Loucy (cell line): ENCODE data around the gene TRPM1.

ENCODE experiments used
- H2AFZ ChIP-seq: fragments of 200-600 bp; sonication (generic); 2 replicates; pipeline ENCODE4 v1.6.0; 2016; ENCODE audit warnings: antibody characterized with exemption, mild to moderate bottlenecking, low read length, moderate library complexity
- H3F3A ChIP-seq: fragments of 200-600 bp; 2 replicates; pipeline ENCODE4 v1.6.0; 2016; ENCODE audit warnings: antibody characterized with exemption, low read depth, mild to moderate bottlenecking
- H3K27me3 ChIP-seq: fragments of 200-600 bp; sonication (generic); 2 replicates; pipeline ENCODE4 v1.6.1; 2014; ENCODE audit warnings: low read length, mild to moderate bottlenecking; ENCODE audit not compliant: insufficient read depth, poor library complexity, severe bottlenecking
- H3K36me3 ChIP-seq: fragments of 200-600 bp; sonication (generic); 2 replicates; pipeline ENCODE4 v1.6.1; 2016; ENCODE audit warnings: low read length; ENCODE audit not compliant: insufficient read depth
- H3K4me1 ChIP-seq: fragments of 200-600 bp; sonication (generic); 2 replicates; pipeline ENCODE4 v1.5.1; 2014; ENCODE audit warnings: low read length, mild to moderate bottlenecking; ENCODE audit not compliant: insufficient read depth, poor library complexity, severe bottlenecking
- H3K4me2 ChIP-seq: fragments of 200-600 bp; sonication (generic); 2 replicates; pipeline ENCODE4 v1.6.0; 2014; ENCODE audit warnings: antibody characterized with exemption, low read length, low read depth, mild to moderate bottlenecking; ENCODE audit not compliant: poor library complexity, severe bottlenecking
- H3K4me3 ChIP-seq: fragments of 200-600 bp; sonication (generic); 2 replicates; pipeline ENCODE4 v1.5.1; 2014; ENCODE audit warnings: low read length, mild to moderate bottlenecking, mixed read lengths; ENCODE audit not compliant: poor library complexity, severe bottlenecking
- H3K79me2 ChIP-seq: fragments of 200-600 bp; sonication (generic); 2 replicates; pipeline ENCODE4 v1.6.1; 2014; ENCODE audit warnings: low read length; ENCODE audit not compliant: insufficient read depth
- H3K9ac ChIP-seq: fragments of 200-600 bp; sonication (generic); 2 replicates; pipeline ENCODE4 v1.6.0; 2014; ENCODE audit warnings: mild to moderate bottlenecking, low read depth, low read length, moderate library complexity; ENCODE audit not compliant: poor library complexity, severe bottlenecking
- H3K9me2 ChIP-seq: fragments of 200-600 bp; sonication (generic); replicated peaks from 2 replicates; pipeline ENCODE4 v1.6.1; 2016; ENCODE audit warnings: low read depth, low read length, mixed read lengths
- H3K9me3 ChIP-seq: fragments of 200-600 bp; sonication (generic); 2 replicates; pipeline ENCODE4 v1.6.1; 2014; ENCODE audit warnings: mild to moderate bottlenecking, antibody characterized with exemption, low read length, low read depth; ENCODE audit not compliant: insufficient read depth
- H4K20me1 ChIP-seq: fragments of 200-600 bp; sonication (generic); 2 replicates; pipeline ENCODE4 v1.6.0; 2014; ENCODE audit warnings: antibody characterized with exemption, low read length, mild to moderate bottlenecking; ENCODE audit not compliant: insufficient read depth, poor library complexity, severe bottlenecking
- EZH2phosphoT487 ChIP-seq: fragments of 200-600 bp; IDR thresholded peaks from 2 replicates; pipeline ENCODE4 v1.6.1; 2018; ENCODE audit warnings: antibody characterized with exemption, mild to moderate bottlenecking, moderate library complexity, borderline replicate concordance
- TF ChIP-seq, protein P1 (sequence below): fragments of 200-600 bp; sonication (generic); conservative IDR thresholded peaks from 2 replicates; pipeline ENCODE4 v1.5.1; 2014; ENCODE audit warnings: mild to moderate bottlenecking, antibody characterized with exemption, low read length

TRPM1 gene

DNA sequence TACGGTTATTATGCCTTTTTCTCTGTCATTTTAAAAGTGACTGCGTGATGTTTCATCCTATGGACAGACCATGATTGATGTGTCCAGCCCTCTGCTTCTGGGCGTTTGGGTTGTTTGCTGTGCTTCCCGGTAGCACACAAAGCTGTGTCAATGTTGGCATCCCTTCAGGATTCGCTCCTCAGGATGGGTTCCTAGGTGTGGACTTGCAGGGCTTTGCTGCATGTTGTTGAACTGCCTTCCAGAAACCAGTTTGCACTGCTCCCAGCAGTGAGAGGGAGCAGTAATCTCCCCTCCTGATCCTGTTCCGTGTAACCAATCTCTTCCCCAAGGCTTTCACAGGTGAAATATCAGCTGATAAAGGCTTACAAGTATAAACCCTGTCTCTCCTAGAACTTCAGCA, 787 bp downstream of the TRPM1 start:
- Histone ChIP-seq H3K27me3 (no peaks in the 10 kb centered on the region), H3K4me1 (no peaks in the 10 kb centered on the region), H3K9ac (no peak overlapping the region), H3K9me2 (no peaks in the 10 kb centered on the region), H3F3A (no peaks in the 10 kb centered on the region), H3K4me2 (no peak overlapping the region), H2AFZ (no peak overlapping the region), H3K79me2 (no peaks in the 10 kb centered on the region), H3K36me3 (no peaks in the 10 kb centered on the region), H3K4me3 (no peak overlapping the region), H4K20me1 (no peaks in the 10 kb centered on the region), H3K9me3 (no peaks in the 10 kb centered on the region)
- TF ChIP-seq EZH2phosphoT487, result no peak
- TF ChIP-seq, protein P1, sequence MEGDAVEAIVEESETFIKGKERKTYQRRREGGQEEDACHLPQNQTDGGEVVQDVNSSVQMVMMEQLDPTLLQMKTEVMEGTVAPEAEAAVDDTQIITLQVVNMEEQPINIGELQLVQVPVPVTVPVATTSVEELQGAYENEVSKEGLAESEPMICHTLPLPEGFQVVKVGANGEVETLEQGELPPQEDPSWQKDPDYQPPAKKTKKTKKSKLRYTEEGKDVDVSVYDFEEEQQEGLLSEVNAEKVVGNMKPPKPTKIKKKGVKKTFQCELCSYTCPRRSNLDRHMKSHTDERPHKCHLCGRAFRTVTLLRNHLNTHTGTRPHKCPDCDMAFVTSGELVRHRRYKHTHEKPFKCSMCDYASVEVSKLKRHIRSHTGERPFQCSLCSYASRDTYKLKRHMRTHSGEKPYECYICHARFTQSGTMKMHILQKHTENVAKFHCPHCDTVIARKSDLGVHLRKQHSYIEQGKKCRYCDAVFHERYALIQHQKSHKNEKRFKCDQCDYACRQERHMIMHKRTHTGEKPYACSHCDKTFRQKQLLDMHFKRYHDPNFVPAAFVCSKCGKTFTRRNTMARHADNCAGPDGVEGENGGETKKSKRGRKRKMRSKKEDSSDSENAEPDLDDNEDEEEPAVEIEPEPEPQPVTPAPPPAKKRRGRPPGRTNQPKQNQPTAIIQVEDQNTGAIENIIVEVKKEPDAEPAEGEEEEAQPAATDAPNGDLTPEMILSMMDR, result no peak

DNA sequence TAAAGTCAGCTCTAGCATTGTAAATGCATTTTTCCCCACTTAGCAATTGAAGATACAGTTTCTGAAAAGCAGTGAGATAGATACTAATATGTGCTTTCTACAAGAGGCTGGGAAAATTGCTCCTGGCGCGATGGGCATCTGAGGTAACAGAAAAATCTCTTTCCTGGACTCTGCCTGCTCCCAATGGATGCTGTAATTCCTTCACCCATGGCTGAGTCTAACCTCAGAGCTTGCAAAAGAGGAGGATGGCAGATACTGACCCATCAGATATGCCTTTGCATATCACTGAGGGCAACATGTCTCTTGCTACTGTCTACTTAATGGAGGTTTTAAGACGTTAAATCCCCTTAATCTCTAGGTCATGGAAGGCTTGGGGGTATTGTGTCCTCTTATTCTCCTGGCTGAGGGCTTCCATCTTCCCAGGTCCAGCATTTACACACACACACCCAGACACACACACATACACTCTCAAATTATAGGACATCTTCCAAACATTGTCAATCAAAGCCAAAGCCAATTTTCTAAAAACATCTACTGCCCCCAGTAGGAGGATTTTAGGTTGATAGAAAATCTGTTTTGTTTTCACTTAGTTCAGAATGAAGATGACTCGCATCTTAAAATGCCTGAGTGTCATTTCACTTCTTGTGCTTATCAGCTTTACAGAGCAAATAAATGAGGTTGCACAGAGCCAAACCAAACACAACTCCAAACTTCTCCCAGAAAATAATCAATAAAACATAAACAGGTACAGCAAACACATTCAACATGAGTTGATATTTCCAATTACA, 2.4 kb downstream of the TRPM1 start:
- H2AFZ ChIP-seq, result no peak overlapping the region
- no peak overlapping the region for H3K9ac ChIP-seq
- no peaks in the 10 kb centered on the region for H3K79me2 ChIP-seq

DNA sequence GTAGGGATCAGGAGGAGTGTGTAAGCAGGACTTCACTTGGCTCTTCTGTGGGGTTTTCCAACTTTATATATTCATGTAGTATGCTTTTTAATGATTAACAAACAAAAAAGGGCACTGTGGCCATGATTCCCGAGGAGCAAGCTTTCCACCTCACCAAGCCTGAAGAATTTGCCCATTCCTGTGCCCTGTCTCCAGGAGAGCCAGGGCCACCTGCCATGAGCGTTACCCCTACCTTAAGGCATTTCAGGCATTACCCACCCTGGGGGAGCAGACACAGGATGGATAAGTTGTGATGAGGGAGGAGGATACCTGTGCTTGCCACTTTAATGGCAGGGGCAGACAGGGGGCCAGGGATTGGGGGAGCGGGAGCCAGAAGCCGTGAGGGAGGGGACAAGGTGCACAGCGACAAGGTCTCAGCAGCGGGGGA, 3.0 kb downstream of the TRPM1 start:
- Histone ChIP-seq H3K79me2 (no peaks in the 10 kb centered on the region), H3K4me2 (no peak overlapping the region), H3F3A (no peaks in the 10 kb centered on the region), H3K36me3 (no peaks in the 10 kb centered on the region), H3K4me3 (no peak overlapping the region), H3K9me2 (no peaks in the 10 kb centered on the region), H2AFZ (no peak overlapping the region), H3K4me1 (no peaks in the 10 kb centered on the region), H4K20me1 (no peaks in the 10 kb centered on the region), H3K9ac (no peak overlapping the region), H3K27me3 (no peaks in the 10 kb centered on the region), H3K9me3 (no peaks in the 10 kb centered on the region)
- TF ChIP-seq, protein P1, result no peak
- TF ChIP-seq EZH2phosphoT487, result no peak

More for the DNA sequence above, 2.4 kb downstream of the TRPM1 start:
- no peaks in the 10 kb centered on the region for H4K20me1 ChIP-seq
- H3K4me3 ChIP-seq, result no peak overlapping the region
- H3F3A ChIP-seq, result no peaks in the 10 kb centered on the region
- no peaks in the 10 kb centered on the region for H3K36me3 ChIP-seq
- H3K9me3 ChIP-seq, result no peaks in the 10 kb centered on the region
- H3K4me1 ChIP-seq, result no peaks in the 10 kb centered on the region
- H3K27me3 ChIP-seq, result no peaks in the 10 kb centered on the region
- TF ChIP-seq, protein P1, result peak; percentile 56
- TF ChIP-seq EZH2phosphoT487, result no peak
- H3K9me2 ChIP-seq, result no peaks in the 10 kb centered on the region
- H3K4me2 ChIP-seq, result no peak overlapping the region
